GM23248 (cell line): ENCODE measurements around the gene SBF2. TPM values are rescaled to one million over a fixed set of nuclear protein-coding genes. Genes with fewer than 3 reads are reported as not detected.

ENCODE experiments used
- DNase-seq: peaks from one replicate; pipeline ENCODE4 v3.0.0-alpha.2; 2015
- H2AFZ ChIP-seq: fragments of 200-600 bp; sonication (generic); 2 replicates; pipeline ENCODE4 v1.6.1; 2016; ENCODE audit warnings: antibody characterized with exemption
- H3F3A ChIP-seq: fragments of 200-600 bp; sonication (generic); 2 replicates; pipeline ENCODE4 v1.6.1; 2016; ENCODE audit warnings: mild to moderate bottlenecking, antibody characterized with exemption, mixed run types; ENCODE audit not compliant: insufficient read depth
- H3K27ac ChIP-seq: fragments of 200-600 bp; sonication (generic); 2 replicates; pipeline ENCODE4 v1.5.1; 2016; ENCODE audit warnings: mild to moderate bottlenecking
- H3K27me3 ChIP-seq: fragments of 200-600 bp; sonication (generic); replicated peaks from 2 replicates; pipeline ENCODE4 v1.6.1; 2016; ENCODE audit warnings: mild to moderate bottlenecking; ENCODE audit not compliant: insufficient read depth
- H3K36me3 ChIP-seq: fragments of 200-600 bp; sonication (generic); 2 replicates; pipeline ENCODE4 v1.6.1; 2016; ENCODE audit warnings: low read depth, mild to moderate bottlenecking
- H3K4me1 ChIP-seq: fragments of 200-600 bp; sonication (generic); 2 replicates; pipeline ENCODE4 v1.6.1; 2016; ENCODE audit warnings: mild to moderate bottlenecking; ENCODE audit not compliant: insufficient read depth
- H3K4me2 ChIP-seq: fragments of 200-600 bp; sonication (generic); one replicate; pipeline ENCODE4 v1.6.1; 2016; ENCODE audit warnings: mild to moderate bottlenecking; ENCODE audit not compliant: unreplicated experiment
- H3K4me3 ChIP-seq: fragments of 200-600 bp; sonication (generic); 2 replicates; pipeline ENCODE4 v1.5.1; 2016; ENCODE audit warnings: mild to moderate bottlenecking
- H3K79me2 ChIP-seq: fragments of 200-600 bp; sonication (generic); 2 replicates; pipeline ENCODE4 v1.6.1; 2016; ENCODE audit warnings: mild to moderate bottlenecking; ENCODE audit not compliant: insufficient read depth
- H3K9ac ChIP-seq: fragments of 200-600 bp; sonication (generic); 2 replicates; pipeline ENCODE4 v1.6.1; 2016; ENCODE audit warnings: mild to moderate bottlenecking
- H3K9me2 ChIP-seq: fragments of 200-600 bp; sonication (generic); 2 replicates; pipeline ENCODE4 v1.6.1; 2016; ENCODE audit warnings: mixed run types, mild to moderate bottlenecking, moderate library complexity; ENCODE audit not compliant: insufficient read depth
- H3K9me3 ChIP-seq: fragments of 200-600 bp; sonication (generic); one replicate; pipeline ENCODE4 v1.6.1; 2017; ENCODE audit warnings: low read depth
- H4K20me1 ChIP-seq: fragments of 200-600 bp; sonication (generic); 2 replicates; pipeline ENCODE4 v1.6.0; 2016; ENCODE audit not compliant: insufficient read depth
- EZH2 ChIP-seq: fragments of 200-600 bp; sonication (generic); IDR thresholded peaks from 2 replicates; pipeline ENCODE4 v1.6.1; 2018; ENCODE audit warnings: antibody characterized with exemption, mild to moderate bottlenecking; ENCODE audit not compliant: insufficient read depth, poor library complexity, severe bottlenecking
- EZH2phosphoT487 ChIP-seq: fragments of 200-600 bp; sonication (generic); IDR thresholded peaks from 2 replicates; pipeline ENCODE4 v1.6.1; 2018; ENCODE audit warnings: antibody characterized with exemption, moderate library complexity, mild to moderate bottlenecking, low read depth; ENCODE audit not compliant: insufficient read depth
- WGBS, 2 experiments: methylation state at CpG; one replicate each; pipeline ENCODE4 v1.1.6; 2015 to 2017; ENCODE audit warnings: low lambda C conversion rate in 2 of 2, low coverage in 1 of 2; ENCODE audit errors: missing lambda C conversion rate in 2 of 2; 5-methylcytosine and 5-hydroxymethylcytosine counted together
- in situ Hi-C: fragments of 300-500 bp; cut with MboI; formaldehyde crosslinking; loops from 2 replicates; pipeline ENCODE4 v1.15.0; 2020
- polyA plus RNA-seq: library from polyadenylated mRNA; unstranded; fragments of >200 nt; fragmentation: Nextera tagmentation; extraction: Ambion mirVana; gene quantifications from 2 replicates; pipeline ENCODE4 v1.2.1, GENCODE V29; 2016
- total RNA-seq: library from RNA; depleted of rRNA; stranded (reverse); fragments of >200 nt; shearing (Covaris generic); gene quantifications from 2 replicates; pipeline ENCODE4 v1.2.3, GENCODE V29; 2014

The SBF2 gene
- total and polyA plus RNA-seq, 2 experiments from 2014 or later: 21.9 to 32.7 TPM

- Histone ChIP-seq H3K9ac (no peak overlapping the region), H3K27ac (peak overlapping the region; percentile 44), H3K36me3 (peaks cover 20% of the 10 kb centered on the region), H3K9me3 (no peaks in the 10 kb centered on the region), H3K4me2 (no peak overlapping the region), H2AFZ (no peak overlapping the region), H4K20me1 (no peaks in the 10 kb centered on the region), H3F3A (peaks cover 32% of the 10 kb centered on the region), H3K27me3 (no peaks in the 10 kb centered on the region), H3K9me2 (0 out of 2 replicates have a peak, but pooled peaks cover 8% of the 10 kb centered on the region), H3K4me1 (peaks cover 28% of the 10 kb centered on the region), H3K4me3 (no peak overlapping the region), H3K79me2 (no peaks in the 10 kb centered on the region; the same call in 1 of the 2 replicates)
- WGBS, 2 experiments: 39 to 50% methylated on average over 3 of the region's 3 CpGs
- TF ChIP-seq EZH2: no peak
- no peak for TF ChIP-seq EZH2phosphoT487
- in situ Hi-C loops: no loop called here
- peak; percentile 85 for DNase-seq
These were observed 506.0 kb downstream of the SBF2 start for GRCh38 chr11:9787981-9788521.

- in situ Hi-C loops: no loop called here
- H3K27ac ChIP-seq: peak overlapping the region; percentile 44
- no peaks in the 10 kb centered on the region; the same call in 1 of the 2 replicates for H3K79me2 ChIP-seq
- no peaks in the 10 kb centered on the region for H4K20me1 ChIP-seq
- no peak for TF ChIP-seq EZH2phosphoT487
- no peak for TF ChIP-seq EZH2
- H2AFZ ChIP-seq: no peak overlapping the region
- H3K9ac ChIP-seq: no peak overlapping the region
- H3K9me2 ChIP-seq: 0 out of 2 replicates have a peak, but pooled peaks cover 8% of the 10 kb centered on the region
- H3K27me3 ChIP-seq: no peaks in the 10 kb centered on the region
- no peak overlapping the region for H3K4me3 ChIP-seq
- H3K9me3 ChIP-seq: no peaks in the 10 kb centered on the region
- H3K4me2 ChIP-seq: no peak overlapping the region
- peaks cover 28% of the 10 kb centered on the region for H3K4me1 ChIP-seq
- no peak for DNase-seq
- H3F3A ChIP-seq: peaks cover 32% of the 10 kb centered on the region
- 91 to 94% methylated on average over 5 of the region's 5 CpGs for WGBS, 2 experiments
- peaks cover 21% of the 10 kb centered on the region for H3K36me3 ChIP-seq
These were observed 506.8 kb downstream of the SBF2 start for GRCh38 chr11:9787260-9787659.

GRCh38 chr11:9784602-9785315, 509.3 kb downstream of the SBF2 start:
- DNase-seq: no peak
- H3K4me3 ChIP-seq: no peak overlapping the region
- H3K4me1 ChIP-seq: peaks cover 28% of the 10 kb centered on the region
- H2AFZ ChIP-seq: no peak overlapping the region
- H3K9me3 ChIP-seq: no peaks in the 10 kb centered on the region
- H3K27me3 ChIP-seq: no peaks in the 10 kb centered on the region
- in situ Hi-C loops: no loop called here
- TF ChIP-seq EZH2phosphoT487: no peak
- WGBS, 2 experiments: 57 to 62% methylated on average over 6 of the region's 6 CpGs
- H3K9ac ChIP-seq: no peak overlapping the region
- H4K20me1 ChIP-seq: no peaks in the 10 kb centered on the region
- peaks cover 36% of the 10 kb centered on the region for H3K36me3 ChIP-seq
- H3K27ac ChIP-seq: peak overlapping the region; percentile 22
- peaks cover 28% of the 10 kb centered on the region for H3F3A ChIP-seq
- H3K9me2 ChIP-seq: 0 out of 2 replicates have a peak, but pooled peaks cover 3% of the 10 kb centered on the region
- no peaks in the 10 kb centered on the region; the same call in 1 of the 2 replicates for H3K79me2 ChIP-seq
- H3K4me2 ChIP-seq: no peak overlapping the region

GRCh38 chr11:9783986-9784385, 510.0 kb downstream of the SBF2 start:
- Histone ChIP-seq H3K9me3 (no peaks in the 10 kb centered on the region), H3K36me3 (peaks cover 38% of the 10 kb centered on the region), H2AFZ (no peak overlapping the region), H3K79me2 (no peaks in the 10 kb centered on the region; the same call in 1 of the 2 replicates), H3K4me2 (no peak overlapping the region), H3K4me1 (peaks cover 28% of the 10 kb centered on the region), H4K20me1 (no peaks in the 10 kb centered on the region), H3K27me3 (no peaks in the 10 kb centered on the region), H3K27ac (peak overlapping the region; percentile 22; the same call in 1 of the 2 replicates), H3K4me3 (no peak overlapping the region), H3K9me2 (no peaks in the 10 kb centered on the region), H3F3A (peaks cover 27% of the 10 kb centered on the region), H3K9ac (no peak overlapping the region)
- peak; percentile 43 for DNase-seq
- 58 to 59% methylated on average over 2 of the region's 2 CpGs for WGBS, 2 experiments
- no peak for TF ChIP-seq EZH2
- in situ Hi-C loops: no loop called here
